Activated naive CD8-positive, alpha-beta T cell (primary cell): ENCODE data around the gene CIAPIN1.
"Not testable (repeated sequence)": the region's sequence is repeated elsewhere in the genome, so short reads cannot be mapped to it uniquely, and the experiment has no call there.

ENCODE experiments used
- H3K27ac Mint-ChIP-seq: one replicate; pipeline ENCODE4 v1.8.0; 2021; ENCODE audit warnings: mixed read lengths
- H3K27me3 Mint-ChIP-seq: one replicate; pipeline ENCODE4 v1.8.0; 2021; ENCODE audit warnings: mixed read lengths
- H3K36me3 Mint-ChIP-seq: one replicate; pipeline ENCODE4 v1.8.0; 2021; ENCODE audit warnings: mixed read lengths
- H3K4me1 Mint-ChIP-seq: one replicate; pipeline ENCODE4 v1.8.0; 2021; ENCODE audit warnings: low read depth, mixed read lengths
- H3K4me3 Mint-ChIP-seq: one replicate; pipeline ENCODE4 v1.8.0; 2021; ENCODE audit warnings: mild to moderate bottlenecking, mixed read lengths
- H3K9me3 Mint-ChIP-seq: one replicate; pipeline ENCODE4 v1.8.0; 2021; ENCODE audit warnings: low read depth, mixed read lengths

CIAPIN1 gene

GRCh38 chr16:57470711-57471110 is 23.5 kb upstream of the CIAPIN1 start:
- Mint-ChIP-seq H3K27ac (no peak overlapping the region), H3K4me3 (no peak overlapping the region), H3K36me3 (peaks cover 2% of the 10 kb centered on the region), H3K27me3 (no peaks in the 10 kb centered on the region), H3K4me1 (peaks cover 5% of the 10 kb centered on the region), H3K9me3 (no peaks in the 10 kb centered on the region)

GRCh38 chr16:57469917-57470470 is 22.8 kb upstream of the CIAPIN1 start:
- Mint-ChIP-seq H3K4me3 (no peak overlapping the region), H3K27ac (no peak overlapping the region), H3K36me3 (peaks cover 4% of the 10 kb centered on the region), H3K9me3 (no peaks in the 10 kb centered on the region), H3K4me1 (peaks cover 10% of the 10 kb centered on the region), H3K27me3 (no peaks in the 10 kb centered on the region)

- Mint-ChIP-seq H3K4me3 (no peak overlapping the region), H3K4me1 (peaks cover 16% of the 10 kb centered on the region), H3K36me3 (peaks cover 7% of the 10 kb centered on the region), H3K27ac (no peak overlapping the region), H3K9me3 (no peaks in the 10 kb centered on the region), H3K27me3 (no peaks in the 10 kb centered on the region)
Measured at GRCh38 chr16:57469046-57469445, 21.9 kb upstream of the CIAPIN1 start.

- Mint-ChIP-seq H3K27me3 (no peaks in the 10 kb centered on the region), H3K9me3 (no peaks in the 10 kb centered on the region), H3K36me3 (peaks cover 8% of the 10 kb centered on the region), H3K4me1 (peaks cover 23% of the 10 kb centered on the region), H3K27ac (peak overlapping the region; percentile 17), H3K4me3 (no peak overlapping the region)
Measured at GRCh38 chr16:57468346-57468745, 21.2 kb upstream of the CIAPIN1 start.

- no peak overlapping the region for H3K27ac Mint-ChIP-seq
- H3K4me3 Mint-ChIP-seq, result peak overlapping the region; percentile 100
- peaks cover 9% of the 10 kb centered on the region for H3K36me3 Mint-ChIP-seq
- no peaks in the 10 kb centered on the region for H3K9me3 Mint-ChIP-seq
- H3K27me3 Mint-ChIP-seq, result no peaks in the 10 kb centered on the region
- peaks cover 30% of the 10 kb centered on the region for H3K4me1 Mint-ChIP-seq
Measured at GRCh38 chr16:57464523-57464922, 17.3 kb upstream of the CIAPIN1 start.

GRCh38 chr16:57462978-57463362 is 15.8 kb upstream of the CIAPIN1 start:
- H3K9me3 Mint-ChIP-seq, result no peaks in the 10 kb centered on the region
- peaks cover 8% of the 10 kb centered on the region for H3K36me3 Mint-ChIP-seq
- peaks cover 30% of the 10 kb centered on the region for H3K4me1 Mint-ChIP-seq
- H3K27me3 Mint-ChIP-seq, result no peaks in the 10 kb centered on the region
- peak overlapping the region; percentile 100 for H3K4me3 Mint-ChIP-seq
- H3K27ac Mint-ChIP-seq, result peak overlapping the region; percentile 100

- peak within 1 kb of the TSS; percentile 100 for H3K27ac Mint-ChIP-seq
Measured at GRCh38 chr16:57462209-57462977, 15.2 kb upstream of the CIAPIN1 start, which contains the start of gene POLR2C. TSS of gene POLR2C (plus strand) at chr16:57462679. CDS start at chr16:57462725, 46 bp downstream.

GRCh38 chr16:57452021-57452420 is 4.8 kb upstream of the CIAPIN1 start:
- Mint-ChIP-seq H3K9me3 (no peaks in the 10 kb centered on the region), H3K36me3 (peaks cover 3% of the 10 kb centered on the region), H3K4me3 (no peak overlapping the region), H3K4me1 (peaks cover 14% of the 10 kb centered on the region), H3K27me3 (no peaks in the 10 kb centered on the region), H3K27ac (no peak overlapping the region)

More at GRCh38 chr16:57462209-57462977, 15.2 kb upstream of the CIAPIN1 start, which contains the start of gene POLR2C:
- Mint-ChIP-seq H3K27me3 (no peaks in the 10 kb centered on the region), H3K9me3 (no peaks in the 10 kb centered on the region), H3K4me1 (peaks cover 30% of the 10 kb centered on the region), H3K4me3 (peak within 1 kb of the TSS; percentile 100), H3K36me3 (peaks cover 8% of the 10 kb centered on the region)

GRCh38 chr16:57446531-57447185 is 527 bp downstream of the CIAPIN1 start:
- peak overlapping the region; percentile 94 for H3K4me3 Mint-ChIP-seq
- H3K9me3 Mint-ChIP-seq, result no peaks in the 10 kb centered on the region
- H3K4me1 Mint-ChIP-seq, result peaks cover 39% of the 10 kb centered on the region
- H3K27ac Mint-ChIP-seq, result peak overlapping the region; percentile 91
- H3K27me3 Mint-ChIP-seq, result no peaks in the 10 kb centered on the region
- H3K36me3 Mint-ChIP-seq, result peaks cover 1% of the 10 kb centered on the region

- peak overlapping the region; percentile 67 for H3K4me3 Mint-ChIP-seq
- H3K27ac Mint-ChIP-seq, result no peak overlapping the region
- peaks cover 42% of the 10 kb centered on the region for H3K4me1 Mint-ChIP-seq
- H3K27me3 Mint-ChIP-seq, result no peaks in the 10 kb centered on the region
- H3K36me3 Mint-ChIP-seq, result peaks cover 8% of the 10 kb centered on the region
- no peaks in the 10 kb centered on the region for H3K9me3 Mint-ChIP-seq
Measured at GRCh38 chr16:57445510-57445909, 1.7 kb downstream of the CIAPIN1 start.

GRCh38 chr16:57444711-57445110 is 2.5 kb downstream of the CIAPIN1 start:
- H3K36me3 Mint-ChIP-seq, result peaks cover 16% of the 10 kb centered on the region
- no peaks in the 10 kb centered on the region for H3K27me3 Mint-ChIP-seq
- peak overlapping the region; percentile 69 for H3K4me3 Mint-ChIP-seq
- H3K4me1 Mint-ChIP-seq, result peaks cover 40% of the 10 kb centered on the region
- H3K27ac Mint-ChIP-seq, result peak overlapping the region; percentile 46
- peaks cover 2% of the 10 kb centered on the region for H3K9me3 Mint-ChIP-seq

- not testable (repeated sequence) for H3K9me3 Mint-ChIP-seq, H3K27ac Mint-ChIP-seq, H3K27me3 Mint-ChIP-seq, H3K4me3 Mint-ChIP-seq
- Mint-ChIP-seq H3K4me1 (peaks cover 26% of the 10 kb centered on the region), H3K36me3 (peaks cover 30% of the 10 kb centered on the region)
Measured at GRCh38 chr16:57440551-57440950, 6.6 kb downstream of the CIAPIN1 start.

GRCh38 chr16:57439947-57440346 is 7.2 kb downstream of the CIAPIN1 start:
- H3K27ac Mint-ChIP-seq, H3K4me3 Mint-ChIP-seq, H3K9me3 Mint-ChIP-seq, H3K27me3 Mint-ChIP-seq: not testable (repeated sequence)
- Mint-ChIP-seq H3K36me3 (peaks cover 33% of the 10 kb centered on the region), H3K4me1 (peaks cover 26% of the 10 kb centered on the region)

- peaks cover 33% of the 10 kb centered on the region for H3K36me3 Mint-ChIP-seq
- no peak overlapping the region for H3K4me3 Mint-ChIP-seq
- no peaks in the 10 kb centered on the region for H3K27me3 Mint-ChIP-seq
- peaks cover 37% of the 10 kb centered on the region for H3K4me1 Mint-ChIP-seq
- peaks cover 4% of the 10 kb centered on the region for H3K9me3 Mint-ChIP-seq
- H3K27ac Mint-ChIP-seq, result peak overlapping the region; percentile 58
Measured at GRCh38 chr16:57435838-57436237, 11.3 kb downstream of the CIAPIN1 start.

- H3K4me1 Mint-ChIP-seq, result peaks cover 35% of the 10 kb centered on the region
- no peaks in the 10 kb centered on the region for H3K27me3 Mint-ChIP-seq
- peak overlapping the region; percentile 7 for H3K4me3 Mint-ChIP-seq
- H3K36me3 Mint-ChIP-seq, result peaks cover 22% of the 10 kb centered on the region
- peak overlapping the region; percentile 83 for H3K27ac Mint-ChIP-seq
- H3K9me3 Mint-ChIP-seq, result no peaks in the 10 kb centered on the region
Measured at GRCh38 chr16:57434003-57434402, 13.2 kb downstream of the CIAPIN1 start.
